B cell (primary cell): ENCODE results near the gene REV1.

ENCODE experiments used
- CTCF ChIP-seq: fragments of 200-600 bp; IDR thresholded peaks from one replicate; pipeline ENCODE4 v1.8.0; 2022; ENCODE audit warnings: antibody characterized with exemption, mild to moderate bottlenecking
- EZH2 ChIP-seq: IDR thresholded peaks from 2 replicates; pipeline ENCODE4 v1.6.1; 2012; ENCODE audit warnings: borderline replicate concordance, low read depth, mild to moderate bottlenecking, moderate library complexity, low read length; ENCODE audit not compliant: insufficient read depth, poor library complexity, severe bottlenecking

GRCh38 chr2:99473518-99474083, 16.2 kb downstream of the REV1 start:
- no peak for TF ChIP-seq CTCF
- TF ChIP-seq EZH2 = no peak
